Stimulated activated CD8-positive, alpha-beta memory T cell treated with anti-CD3 and anti-CD28 coated beads, Interleukin-7, amount 100 ng/mL, for 4 hours (primary cell): ENCODE measurements around the gene CLEC16A.

Source experiments
- DNase-seq, 2 donors: peaks; one replicate each; pipeline ENCODE4 v3.0.0-alpha.2; 2020; ENCODE audit warnings: low read depth in 2 of 2

Gene CLEC16A

DNA sequence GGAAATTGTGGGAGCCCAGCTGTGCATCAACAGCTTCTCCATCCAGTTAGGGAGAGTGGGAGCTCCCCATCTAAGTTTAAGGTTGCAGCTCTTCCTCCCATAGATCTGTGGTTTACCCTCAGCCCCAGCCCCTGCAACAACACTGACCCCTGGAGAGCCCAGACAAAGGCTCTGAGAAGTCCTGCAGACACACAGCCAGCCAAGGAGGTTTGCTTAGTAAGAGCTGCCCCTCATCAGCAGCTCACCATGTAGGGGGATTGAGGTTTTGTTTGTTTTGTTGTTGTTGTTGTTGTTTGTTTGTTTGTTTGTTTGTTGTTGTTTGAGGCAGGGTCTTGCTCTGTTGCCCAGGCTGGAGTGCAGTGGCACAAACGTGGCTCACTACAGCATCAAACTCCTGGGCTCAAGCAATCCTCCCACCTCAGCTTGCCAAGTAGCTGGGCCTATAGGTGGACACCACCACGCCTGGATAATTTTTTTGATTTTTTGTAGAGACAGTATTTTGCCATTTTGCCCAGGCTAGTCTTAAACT is 138.6 kb downstream of the CLEC16A start:
- DNase-seq, result no peak

DNA sequence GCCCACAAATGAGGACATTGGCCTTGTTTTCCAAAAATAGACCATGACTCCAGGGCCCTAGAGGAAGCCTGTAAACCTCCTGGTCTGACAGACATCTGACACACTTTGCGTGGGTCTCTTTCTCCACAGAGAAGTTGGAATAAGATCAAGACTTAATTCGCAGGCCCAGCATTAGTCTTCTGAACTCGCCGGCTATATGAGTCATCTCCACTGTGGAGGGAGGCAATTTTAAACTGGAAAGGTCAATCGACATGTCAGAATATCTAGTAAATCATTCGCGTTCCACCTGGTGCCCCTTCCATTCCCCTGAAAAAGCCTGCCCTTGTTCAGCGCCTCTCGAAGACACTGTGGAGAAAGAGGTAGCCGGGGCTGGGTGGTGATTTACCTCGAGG is 140.1 kb downstream of the CLEC16A start:
- no peak for DNase-seq

DNA sequence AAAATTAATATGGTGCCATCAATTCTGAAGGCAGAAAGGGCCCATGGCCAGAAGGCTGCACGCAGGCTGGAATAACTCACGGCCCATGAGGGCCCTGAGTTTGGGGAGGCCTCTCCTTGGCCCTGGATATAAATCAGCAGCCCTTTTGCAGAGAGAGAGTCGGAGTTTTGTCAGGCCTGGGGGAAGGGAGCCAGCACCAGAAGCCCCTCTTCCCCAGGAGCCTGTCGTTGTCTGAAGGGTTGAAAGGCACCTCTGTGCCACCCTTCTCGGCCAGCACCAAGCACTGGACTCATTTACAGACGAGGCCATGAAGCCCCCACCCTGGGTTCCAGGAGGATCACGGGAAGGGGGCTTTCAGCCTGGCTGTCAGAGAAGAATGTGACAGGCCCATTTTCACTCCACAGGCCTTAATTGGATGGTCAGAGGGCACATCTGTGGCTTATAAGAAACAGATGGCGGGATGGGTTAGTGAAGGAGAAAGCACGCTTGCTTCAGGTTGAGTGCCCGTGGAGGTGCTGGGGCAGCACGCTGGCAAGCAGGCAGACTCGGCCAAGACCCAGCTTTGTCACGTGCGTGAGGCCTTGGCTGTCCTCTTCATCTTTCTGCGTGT is 140.6 kb downstream of the CLEC16A start:
- no peak for DNase-seq

DNA sequence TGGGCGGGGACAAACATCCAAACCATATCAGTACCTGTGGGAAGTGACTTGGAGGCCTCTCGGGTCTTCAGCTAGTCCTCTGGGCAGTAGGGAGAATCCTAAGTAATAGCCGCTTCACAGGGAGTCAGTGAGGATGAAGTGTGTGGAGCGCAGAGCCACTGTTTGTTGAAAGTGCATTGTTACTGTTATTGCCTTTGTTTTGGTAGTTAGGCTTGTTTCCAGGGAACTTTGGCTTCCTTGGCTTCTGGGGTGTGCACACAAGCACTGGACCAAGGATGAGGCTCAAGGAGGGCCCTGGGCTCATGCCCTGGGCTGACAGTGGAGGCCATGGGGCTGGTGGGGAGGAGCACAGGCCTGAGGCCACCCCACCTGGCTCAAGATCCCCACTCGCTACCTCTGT is 141.6 kb downstream of the CLEC16A start:
- DNase-seq, result no peak

DNA sequence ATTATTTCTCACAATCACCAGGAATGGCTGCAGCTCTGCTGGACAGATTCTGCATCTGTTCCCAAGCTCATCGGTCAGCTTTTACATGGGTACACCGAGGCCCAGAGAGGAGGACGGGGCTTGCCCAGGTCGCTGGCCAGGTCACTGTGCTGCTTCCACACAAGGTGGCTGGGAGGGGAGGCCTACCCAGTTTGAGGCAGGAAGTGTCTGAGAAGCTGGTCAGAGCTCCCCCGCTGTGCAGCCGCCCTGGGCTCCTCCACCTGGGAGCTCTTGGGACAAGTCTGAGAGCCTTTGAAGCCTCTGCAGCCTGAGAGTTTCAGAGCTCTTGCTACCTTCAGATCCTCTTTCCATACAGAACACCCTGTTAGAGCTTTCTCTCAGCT is 143.3 kb downstream of the CLEC16A start:
- no peak for DNase-seq

DNA sequence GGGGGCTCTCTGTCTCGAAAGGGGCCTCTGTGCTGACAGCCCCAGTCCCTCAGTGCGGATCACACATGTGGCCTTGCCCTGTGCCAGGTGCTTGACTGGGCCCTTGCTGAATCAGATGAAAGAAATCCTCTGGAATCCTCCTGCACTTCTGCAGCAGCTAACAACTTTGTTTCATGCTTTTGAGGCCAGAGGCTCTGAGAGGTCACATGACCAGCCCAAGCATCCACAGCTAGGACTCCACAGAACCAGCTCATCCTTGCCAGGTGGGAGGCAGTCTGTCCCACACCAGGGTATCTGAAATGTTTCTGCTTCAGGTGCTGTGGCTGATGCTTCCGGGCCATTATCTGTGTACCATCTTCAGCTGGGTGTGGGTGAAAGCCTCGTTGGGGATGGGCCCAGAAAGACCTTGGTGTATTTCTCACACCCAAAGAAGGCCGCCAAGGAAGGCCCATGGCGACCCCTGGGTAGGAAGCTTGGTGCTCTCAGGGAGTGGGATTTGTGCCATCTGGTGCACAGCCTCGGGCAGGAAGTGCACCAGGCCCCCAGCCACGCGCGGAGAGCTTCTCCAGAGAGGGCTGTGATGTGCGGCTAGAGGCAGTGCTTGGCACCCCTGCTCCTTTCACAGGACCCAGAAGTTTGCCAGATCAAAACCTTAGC is 143.8 kb downstream of the CLEC16A start:
- peak in 1 of 2 donors; percentile 43 for DNase-seq

DNA sequence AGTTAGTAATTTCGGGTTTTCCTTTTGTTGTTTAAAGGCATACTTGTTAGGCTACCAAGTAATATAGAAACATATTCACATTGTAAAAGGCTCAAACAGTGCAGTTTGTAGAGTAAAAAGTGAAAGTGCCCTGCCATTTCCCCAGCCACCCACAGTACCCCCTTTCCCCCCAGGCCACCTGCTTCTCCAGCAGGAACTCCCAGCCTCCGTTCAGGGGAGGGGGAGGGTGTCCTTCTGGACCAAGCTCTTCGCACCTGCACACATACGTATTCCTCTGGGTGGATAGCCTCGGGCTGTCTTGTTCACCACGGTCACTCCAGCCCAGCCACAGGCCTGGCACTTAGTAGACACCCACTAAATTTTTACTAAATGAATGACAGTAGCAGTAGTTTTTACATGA is 144.5 kb downstream of the CLEC16A start:
- DNase-seq, result no peak

DNA sequence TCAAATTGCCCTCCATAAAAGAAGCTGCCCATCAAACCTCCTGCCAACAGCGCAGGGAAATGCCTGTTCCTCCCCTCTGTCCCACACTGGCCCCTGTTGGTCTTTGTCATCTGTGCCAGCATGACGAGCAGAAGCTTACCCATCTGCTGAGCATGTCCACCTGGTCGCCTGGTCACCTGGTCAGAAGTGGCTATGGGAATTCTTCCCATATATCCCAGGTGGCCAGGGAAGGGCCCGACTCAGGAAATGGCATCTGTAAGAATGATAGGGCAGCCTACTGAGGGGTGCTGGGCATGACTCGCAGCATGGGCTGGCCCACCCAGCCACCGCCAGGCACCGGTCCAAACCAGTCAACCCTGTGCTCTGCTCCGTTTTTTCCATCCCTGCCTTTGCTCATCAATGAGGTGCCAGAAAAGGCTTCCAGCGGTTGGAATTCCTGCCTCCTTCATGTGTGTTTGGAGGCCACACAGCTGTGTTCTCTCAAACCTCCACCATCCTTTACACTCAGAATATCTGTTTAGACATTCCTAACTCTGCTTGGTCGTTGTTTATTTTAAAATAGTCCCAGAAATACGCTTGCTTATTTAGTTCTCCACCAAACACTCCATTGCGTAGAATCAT is 145.2 kb downstream of the CLEC16A start:
- no peak for DNase-seq

DNA sequence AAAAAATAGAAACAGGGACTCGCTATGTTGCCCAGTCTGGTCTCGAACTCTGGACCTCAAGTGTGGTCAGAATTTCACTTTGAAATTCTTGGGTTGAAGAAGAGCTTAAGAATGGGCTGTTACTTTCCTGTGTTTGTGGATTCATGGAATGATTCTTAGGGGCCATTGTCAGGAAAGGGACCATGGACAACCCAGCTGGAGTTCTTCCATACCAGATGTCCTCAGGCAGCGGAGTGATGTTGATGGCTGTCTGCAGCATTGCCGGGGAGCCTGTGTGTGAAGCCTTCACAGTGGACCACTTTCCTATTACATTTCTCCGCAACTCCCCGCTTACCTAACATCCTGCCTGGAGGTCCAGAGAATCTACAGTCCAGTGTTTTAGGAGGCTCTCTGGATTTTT is 145.9 kb downstream of the CLEC16A start:
- DNase-seq, result no peak

DNA sequence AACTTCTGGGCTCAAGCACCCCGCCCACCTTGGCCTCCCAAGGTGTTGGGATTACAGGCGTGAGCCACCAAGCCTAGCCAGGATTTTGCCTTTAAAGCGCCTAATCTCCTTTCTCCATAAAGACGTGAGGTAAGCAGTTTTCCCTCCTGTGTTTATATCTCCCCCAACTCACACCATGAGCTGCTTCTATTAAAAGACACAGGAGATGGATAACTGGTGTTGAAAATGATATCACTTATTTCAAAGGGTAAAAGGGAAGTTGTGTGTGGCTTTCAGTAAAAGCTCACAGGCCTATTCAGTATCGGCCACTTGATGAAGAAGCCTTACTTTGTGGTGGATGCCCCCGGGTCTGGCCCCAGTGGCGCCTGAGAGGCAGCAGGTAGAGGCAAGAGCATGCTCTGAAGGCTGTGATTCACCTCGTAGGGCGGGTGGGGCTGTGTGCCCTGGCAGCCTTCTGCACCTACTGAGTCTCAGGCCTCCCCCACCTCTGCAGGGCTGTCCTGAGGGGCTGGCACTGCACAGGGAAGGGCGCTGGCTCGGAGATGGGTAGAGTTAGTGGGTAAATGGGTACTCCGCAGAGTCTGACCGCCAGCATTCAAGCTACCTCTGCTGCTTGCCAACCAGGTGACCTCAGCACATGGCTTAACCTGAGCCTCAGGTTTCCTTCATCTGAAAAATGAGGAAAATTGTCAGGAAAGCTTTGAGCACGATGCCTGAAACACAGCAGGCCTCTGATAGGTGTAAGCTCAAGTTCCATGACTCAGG is 146.8 kb downstream of the CLEC16A start:
- DNase-seq, result no peak

DNA sequence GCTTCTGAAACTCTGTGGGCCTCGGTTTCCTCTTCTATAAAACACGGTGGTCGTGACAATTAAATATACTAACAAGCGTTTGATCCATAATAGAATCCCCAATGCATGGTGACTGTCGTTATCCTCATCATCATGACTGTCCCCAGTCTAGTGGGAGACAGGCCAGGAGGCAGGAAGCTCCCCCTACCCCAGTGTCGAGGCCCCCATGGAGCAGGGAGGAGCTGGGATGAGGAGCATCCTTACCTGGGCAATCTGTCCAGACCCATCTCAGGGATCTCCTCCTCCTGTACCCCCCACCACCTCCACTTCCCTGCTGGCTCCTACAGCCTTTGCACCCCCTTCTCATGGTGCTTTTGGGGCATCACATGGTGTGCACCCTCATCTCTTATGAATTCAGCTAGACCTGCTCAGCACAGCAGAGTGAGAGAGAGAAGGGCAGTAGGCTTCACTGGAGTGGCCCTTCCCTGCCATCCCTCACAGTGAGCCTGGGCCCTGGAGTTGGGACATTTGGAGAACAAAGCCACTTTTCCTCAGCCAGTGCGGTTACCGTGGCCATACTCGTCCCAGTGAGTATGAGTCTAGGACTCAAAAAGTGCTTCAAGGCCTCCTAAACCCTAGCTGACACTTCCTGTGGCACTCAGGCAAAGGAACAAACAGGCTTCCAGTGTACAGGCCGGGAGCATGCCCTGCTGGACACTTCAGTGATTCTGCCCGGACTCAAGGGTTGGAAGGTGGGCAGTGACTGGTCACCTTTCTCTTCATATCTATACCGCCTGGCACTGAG is 148.6 kb downstream of the CLEC16A start:
- DNase-seq, result no peak

DNA sequence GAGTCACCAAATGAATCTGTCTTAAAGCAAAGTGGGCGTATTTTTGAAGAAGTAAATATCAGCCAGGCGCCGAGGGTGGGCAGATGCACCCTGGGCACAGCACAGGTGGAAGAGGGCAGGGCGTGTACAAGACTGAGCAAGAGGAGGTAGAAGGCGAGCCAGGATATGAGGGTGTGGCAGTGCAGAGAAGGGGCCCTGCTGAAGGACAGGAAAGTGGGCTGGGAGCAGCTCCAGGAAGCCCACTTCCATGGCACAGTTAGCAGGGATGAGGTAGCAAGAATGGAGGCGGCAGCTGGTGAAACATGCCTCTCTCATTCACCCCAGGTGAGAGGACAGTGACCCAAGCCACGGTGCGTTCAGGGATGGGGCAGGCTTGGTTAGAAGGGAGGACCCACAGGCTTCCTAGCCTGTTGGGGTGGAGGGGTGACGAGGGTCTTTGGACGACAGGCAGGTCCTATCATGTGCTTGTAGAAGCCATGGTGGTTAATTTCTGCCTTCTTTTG is 149.3 kb downstream of the CLEC16A start:
- no peak for DNase-seq

DNA sequence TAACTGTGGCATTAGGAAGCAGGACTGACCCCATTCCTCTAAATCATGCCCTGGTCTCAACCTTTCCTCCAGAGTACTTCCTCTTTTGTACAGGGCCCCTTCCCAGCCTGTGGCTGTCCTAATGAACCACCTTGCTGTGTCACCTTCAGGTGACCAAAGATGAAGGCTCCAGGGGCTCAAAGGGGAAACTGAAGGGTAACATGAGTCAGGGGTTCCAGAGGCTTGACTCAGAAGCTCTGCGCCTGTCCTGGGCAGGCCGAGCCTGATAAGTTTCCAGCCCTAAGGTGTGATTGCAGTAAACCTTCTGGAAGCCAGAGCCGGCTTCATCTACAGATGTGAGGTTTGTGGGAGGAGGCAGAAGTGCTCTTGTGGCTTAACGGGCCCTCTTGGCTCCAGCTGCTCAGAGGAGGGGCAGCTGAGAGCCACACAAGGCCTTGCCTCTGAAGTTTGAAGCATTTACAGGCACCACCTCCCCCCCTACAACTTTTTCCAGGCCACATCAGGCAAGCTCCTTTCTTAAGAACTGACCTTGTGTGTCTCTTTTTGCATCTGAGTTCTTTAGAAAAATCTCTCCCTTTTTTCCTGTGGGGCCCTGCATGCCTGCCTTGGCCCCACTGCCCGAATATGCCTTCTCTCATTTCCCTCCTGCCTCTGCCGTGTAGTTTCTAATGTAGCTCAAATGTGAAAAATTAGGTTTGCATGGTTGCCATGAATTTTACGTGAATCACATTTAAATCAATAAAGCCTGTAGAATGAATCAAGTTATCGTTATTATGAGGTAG is 149.9 kb downstream of the CLEC16A start:
- DNase-seq, result peak; percentile 49 to 67

DNA sequence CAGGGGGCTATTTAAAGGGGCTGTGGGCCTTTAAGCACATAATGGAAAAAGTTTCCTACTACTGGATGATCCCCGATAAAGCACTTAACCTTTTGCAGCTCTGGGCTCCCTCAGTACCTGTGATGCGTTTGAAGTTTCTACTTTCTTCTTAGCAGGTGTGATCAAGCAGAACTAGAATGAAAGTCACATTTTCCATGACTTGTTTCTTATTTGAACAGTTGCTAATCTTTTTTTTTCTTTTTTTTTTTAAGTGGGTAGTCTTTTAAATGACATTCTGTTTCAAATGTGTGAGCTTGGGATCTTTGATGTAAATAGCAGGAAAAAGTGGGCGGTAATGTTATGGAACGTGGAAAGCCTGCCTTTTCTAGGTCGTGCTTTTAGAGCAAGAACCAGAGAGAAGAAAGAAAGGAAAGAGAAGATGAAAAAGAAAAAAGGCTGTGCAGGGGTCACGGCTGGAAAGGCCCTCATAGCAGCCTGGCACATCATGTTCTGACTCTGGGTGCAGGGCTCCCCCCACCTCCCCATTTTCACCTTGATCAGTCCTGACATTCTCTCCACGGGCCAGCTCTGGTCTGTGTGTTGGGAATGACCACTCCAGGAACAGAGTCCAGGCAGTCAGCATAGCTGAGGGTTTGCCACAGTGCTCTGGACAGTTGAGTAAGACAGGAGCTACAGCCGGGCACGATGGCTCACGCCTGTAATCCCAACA is 150.6 kb downstream of the CLEC16A start:
- DNase-seq, result no peak

DNA sequence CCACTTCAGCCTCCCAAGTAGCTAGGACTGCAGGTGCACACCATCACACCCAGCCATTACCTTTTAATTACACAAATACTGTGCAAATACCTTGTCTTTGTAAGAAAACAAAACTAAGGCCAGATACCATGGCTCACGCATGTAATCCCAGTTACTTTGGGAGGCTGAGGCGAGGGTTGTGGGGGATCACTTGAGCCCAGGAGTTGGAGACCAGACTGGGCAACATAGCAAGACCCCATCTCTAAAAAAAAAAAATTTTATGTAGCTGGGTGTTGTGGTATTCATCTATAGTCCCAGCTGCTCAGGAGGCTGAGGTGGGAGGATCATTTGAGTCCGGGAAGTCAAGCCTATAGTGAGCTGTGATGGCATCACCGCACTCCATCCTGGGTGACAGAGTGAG is 151.6 kb downstream of the CLEC16A start:
- DNase-seq, result no peak

DNA sequence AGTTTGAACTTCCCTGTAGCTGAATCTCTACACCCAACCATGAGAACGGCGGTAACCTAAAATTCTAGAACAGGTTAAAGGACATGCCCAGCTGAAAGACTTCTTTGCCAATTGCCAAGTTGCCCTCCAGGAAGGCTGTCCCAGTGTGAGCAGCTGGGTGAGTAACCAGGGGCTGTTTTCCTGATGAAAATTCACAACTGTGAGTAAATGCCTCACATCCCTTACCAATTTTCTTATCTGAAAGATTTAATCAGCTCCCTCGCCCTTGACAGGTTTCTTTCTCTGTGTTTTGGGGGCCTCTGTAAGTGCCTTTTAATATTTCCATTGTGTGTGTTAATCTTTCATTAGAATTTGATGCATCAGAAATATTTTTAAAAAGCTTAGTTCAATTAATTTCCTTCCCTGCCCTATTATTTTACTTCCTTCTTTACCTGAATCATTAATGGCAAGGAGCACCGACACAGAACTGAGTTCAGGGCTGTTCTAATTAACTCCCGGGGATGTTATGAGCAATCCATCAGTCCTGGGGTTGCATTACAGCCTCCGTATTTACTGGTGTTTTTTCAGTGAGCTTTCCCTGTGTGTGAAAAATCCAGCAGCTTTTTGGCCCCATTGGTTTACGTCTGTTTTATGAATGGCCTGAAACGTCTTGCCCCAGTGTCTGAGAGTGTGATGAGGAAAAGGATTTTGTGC is 152.9 kb downstream of the CLEC16A start:
- DNase-seq, result no peak

DNA sequence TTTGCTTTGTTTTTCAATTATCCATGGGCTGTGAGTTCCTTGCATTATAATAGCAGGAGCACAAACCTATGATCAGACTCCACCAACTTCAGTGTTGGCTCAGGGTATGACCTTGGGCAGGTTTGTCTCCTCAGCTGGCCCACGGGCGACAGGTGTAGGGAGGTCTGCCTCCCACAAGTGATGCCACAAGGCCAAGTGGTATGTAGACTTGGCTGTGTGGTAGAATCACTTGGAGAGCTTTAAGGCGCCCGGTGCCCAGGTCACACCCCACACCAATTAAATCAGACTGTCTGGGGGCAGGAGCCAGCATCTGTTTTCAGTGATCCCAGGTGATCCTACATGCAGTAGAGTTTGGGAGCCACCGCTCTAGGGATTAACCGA is 153.4 kb downstream of the CLEC16A start:
- no peak for DNase-seq

DNA sequence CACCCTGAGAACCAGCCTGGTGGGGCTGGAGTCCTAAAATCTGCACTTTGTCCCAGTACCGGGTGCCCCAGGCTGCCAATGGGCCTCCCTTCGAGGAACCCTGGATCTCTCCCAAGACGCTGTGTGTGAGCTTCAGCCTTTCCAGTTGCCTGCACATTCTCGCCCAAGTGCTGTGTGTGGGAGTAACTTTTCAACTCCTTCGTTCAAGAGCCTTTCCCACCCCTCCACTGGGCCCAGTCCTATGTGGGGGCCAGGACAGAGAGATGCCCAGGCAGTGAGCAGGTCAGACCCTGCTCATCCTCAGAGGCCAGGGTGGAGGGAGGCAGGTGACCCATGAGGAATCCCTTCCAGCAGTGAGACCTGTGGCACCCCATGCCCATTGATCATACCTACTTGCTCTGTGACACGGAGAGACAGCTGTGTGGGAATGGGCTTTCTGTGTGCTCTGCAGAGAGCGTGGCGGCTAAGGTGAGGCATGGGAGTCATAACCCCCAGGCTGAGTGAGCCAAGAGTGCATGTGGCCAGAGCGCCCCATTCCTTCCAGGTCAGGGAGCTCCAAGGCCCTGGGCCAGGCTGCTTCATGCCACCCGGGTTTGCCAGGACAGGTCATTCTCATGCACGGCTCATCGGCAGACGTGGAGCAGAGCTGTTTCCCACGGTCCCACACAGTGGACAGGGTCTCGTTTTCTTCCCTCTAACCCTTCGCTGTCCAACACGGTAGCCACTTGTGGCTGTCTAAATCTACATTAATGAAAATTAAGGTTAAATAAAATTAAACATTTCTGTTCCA is 154.4 kb downstream of the CLEC16A start:
- no peak for DNase-seq
